ENCODE measurements around the gene ZSCAN5C. TPM values are rescaled to one million over a fixed set of nuclear protein-coding genes. Genes with fewer than 3 reads are reported as not detected.
A peak's percentile ranks its signal among the peaks of the same experiment; 100 is the strongest.
"Not testable (repeated sequence)": the region's sequence is repeated elsewhere in the genome, so short reads cannot be mapped to it uniquely, and the experiment has no call there.

The ZSCAN5C gene
- total and polyA plus RNA-seq, 2 of the 8 experiments (the other 6 are each of a cell fraction or from before 2014, with no cell fraction given): not detected

GRCh38 chr19:56207581-56207980 lies 5.5 kb downstream of the ZSCAN5C start:
- 90% methylated on average over 3 of the region's 5 CpGs; no CpG with 5 or more reads in 1 of the 2 experiments for WGBS, 2 experiments (ENCODE audit: extremely low coverage in 1 of 2, insufficient coverage in 1 of 2, insufficient read length in 1 of 2, insufficient replicate concordance in 2 of 2, low coverage in 1 of 2, low lambda C conversion rate in 2 of 2, missing lambda C conversion rate in 1 of 2)
- FAIRE-seq; H3K27me3 ChIP-seq (replicated peaks in 1 of 4; ENCODE audit: control insufficient read depth in 3 of 4, extremely low read depth in 1 of 4, insufficient read depth in 3 of 4, low read length in 3 of 4); H4K91ac ChIP-seq (replicated peaks; ENCODE audit: insufficient read length, low read length); H2AFZ ChIP-seq (ENCODE audit: low read length); H3K4me1 ChIP-seq (replicated peaks in 1 of 4; ENCODE audit: control insufficient read depth in 3 of 4, insufficient read depth in 4 of 4, low read length in 3 of 4); H4K20me1 ChIP-seq (replicated peaks in 1 of 2; ENCODE audit: control insufficient read depth in 1 of 2, insufficient read depth in 2 of 2, low read length in 2 of 2); H2BK15ac ChIP-seq (ENCODE audit: low read length); H3K56ac ChIP-seq (replicated peaks; ENCODE audit: insufficient read length, low read depth, low read length); H3K9me3 ChIP-seq (ENCODE audit: insufficient read depth in 2 of 2, low read depth in 1 of 2, low read length in 1 of 2); H2BK20ac ChIP-seq (ENCODE audit: low read length); H3K4me3 ChIP-seq (ENCODE audit: extremely low read depth in 1 of 4, insufficient read depth in 2 of 4, low read depth in 3 of 4, low read length in 4 of 4); H4K5ac ChIP-seq (ENCODE audit: insufficient read length, low read depth, low read length); H3K36me3 ChIP-seq (ENCODE audit: control insufficient read depth in 2 of 4, insufficient read depth in 4 of 4, low read length in 3 of 4); H3K14ac ChIP-seq (ENCODE audit: insufficient read length); DNase-seq (ENCODE audit: low read depth in 1 of 2, low spot score in 2 of 2); H3K23me2 ChIP-seq (ENCODE audit: low read depth, low read length); POLR2A ChIA-PET (ENCODE audit: partially characterized antibody); H3K23ac ChIP-seq (ENCODE audit: insufficient read length); H3K27ac ChIP-seq (ENCODE audit: low read depth, low read length); H3K79me1 ChIP-seq (ENCODE audit: low read depth, low read length); H3K9ac ChIP-seq (replicated peaks in 1 of 4; ENCODE audit: extremely low read depth in 1 of 4, low read depth in 3 of 4, low read length in 3 of 4); H2BK5ac ChIP-seq (ENCODE audit: low read depth, low read length); H3K4me2 ChIP-seq (ENCODE audit: insufficient read depth in 1 of 2, low read depth in 2 of 2, low read length in 2 of 2); H2BK120ac ChIP-seq (replicated peaks; ENCODE audit: low read depth, low read length); H3K79me2 ChIP-seq (ENCODE audit: control insufficient read depth in 1 of 2, insufficient read depth in 2 of 2, low read length in 2 of 2); H2AK5ac ChIP-seq (ENCODE audit: low read depth, low read length); H3K4ac ChIP-seq (replicated peaks; ENCODE audit: insufficient read length, low read depth, low read length); H4K8ac ChIP-seq (ENCODE audit: extremely low read depth, insufficient read depth, low read length); H2BK12ac ChIP-seq (ENCODE audit: low read depth, low read length); H3K18ac ChIP-seq (ENCODE audit: extremely low read depth, low read length): not testable (repeated sequence)
- TF ChIP-seq CTCF (IDR thresholded peaks at IDR 0.05; ENCODE audit: control extremely low read depth in 1 of 3, insufficient read depth in 1 of 3, low read depth in 1 of 3, low read length in 3 of 3): peak; percentile 11 to 24 (median 13); a peak in 2 of 4 replicates
- TF ChIP-seq RAD21 (IDR thresholded peaks at IDR 0.05 in 1 of 2, conservative IDR thresholded peaks at IDR 0.05 in 1 of 2; ENCODE audit: low read depth in 2 of 2, low read length in 2 of 2): peak; percentile 6 to 17; a peak in 2 of 4 replicates
- CTCF ChIA-PET (ENCODE audit: partially characterized antibody): interaction anchor here (1.1 to 1.7 kb wide), 3 partner anchors 8 to 17 kb away, joined by 4 to 6 read pairs (median 4); no protein-coding TSS in a partner anchor

Data from H1 (cell line).